Adrenal gland (tissue), 12 donors: ENCODE results near the gene MYCBP2. TPM values are rescaled to one million over a fixed set of nuclear protein-coding genes. Genes with fewer than 3 reads are reported as not detected.
"Not testable (repeated sequence)": the region's sequence is repeated elsewhere in the genome, so short reads cannot be mapped to it uniquely, and the experiment has no call there.

Source experiments
- DNase-seq, 7 donors: peaks; one replicate each; pipeline ENCODE4 v3.0.0-alpha.2; 2019 to 2020
- H3K27ac ChIP-seq, 5 donors: fragments of 200-600 bp; sonication (generic) in 4 of 5; 1 replicate in 3 of 5; 2 replicates in 2 of 5; pipeline versions ENCODE4 v1.5.1 to v1.8.0; 2016 to 2020; ENCODE audit warnings: mild to moderate bottlenecking in 1 of 5
- H3K27me3 ChIP-seq: fragments of 200-600 bp; 2 replicates; pipeline ENCODE4 v1.8.0; 2021
- H3K36me3 ChIP-seq, 2 donors: fragments of 200-600 bp; replicated peaks in 1 of 2; 1 replicate in 1 of 2; 2 replicates in 1 of 2; pipeline versions ENCODE4 v1.5.1 to v1.8.0; 2018 to 2022
- H3K4me1 ChIP-seq, 2 donors: fragments of 200-600 bp; replicated peaks in 1 of 2; 1 replicate in 1 of 2; 2 replicates in 1 of 2; pipeline versions ENCODE4 v1.5.1 to v1.8.0; 2018 to 2021
- H3K4me3 ChIP-seq, 4 donors: fragments of 200-600 bp; sonication (generic) in 3 of 4; one replicate each; pipeline ENCODE4 v1.5.1; 2016 to 2018
- H3K9me3 ChIP-seq, 3 donors: fragments of 200-600 bp; sonication (generic) in 1 of 3; replicated peaks in 1 of 3; 1 replicate in 2 of 3; 2 replicates in 1 of 3; pipeline versions ENCODE4 v1.5.1 to v1.8.0; 2016 to 2021
- POLR2A ChIP-seq, 2 donors: fragments of 450-650 bp; IDR thresholded peaks; one replicate each; pipeline ENCODE4 v1.6.1; 2017; ENCODE audit warnings: antibody characterized with exemption in 2 of 2, mild to moderate bottlenecking in 2 of 2, moderate library complexity in 1 of 2
- WGBS, 4 donors: extraction: QIAGEN DNeasy Blood & Tissue Kit in 2 of 4; methylation state at CpG; one replicate each; pipeline versions ENCODE4 v1.1.5 to v1.1.7; 2013 to 2017; 5-methylcytosine and 5-hydroxymethylcytosine counted together
- intact Hi-C, 2 donors: fragments of 100-400 bp; cut with DNase I; formaldehyde crosslinking; loops; one replicate each; pipeline versions ENCODE4 v1.14.1 to v1.15.0; 2022 to 2023
- polyA plus RNA-seq, 3 donors: library from polyadenylated mRNA; stranded (reverse); fragments of 200-250 nt in 2 of 3; fragments of 350-450 nt in 1 of 3; fragmentation: Illumina TruSeq in 1 of 3; extraction: RNeasy Lipid Tissue Mini Kit (QIAGEN cat#74804) in 1 of 3; gene quantifications; one replicate each; pipeline ENCODE4 v1.2.3, GENCODE V29; 2013 to 2014
- total RNA-seq, 9 donors: library from RNA; depleted of rRNA in 4 of 9; stranded (reverse); fragments of >200 nt in 4 of 9; fragments of 120-200 nt in 1 of 9; fragmentation: NEBNext Ultra II Directional in 1 of 9; extraction: Animal tissue kit (Norgen Biotek cat#: 25700) in 1 of 9; gene quantifications; one replicate each; pipeline versions ENCODE4 v1.1.0 to v1.2.4, GENCODE V29; 2013 to 2023
- TF ChIP-seq, protein P1 (sequence below), 6 experiments: fragments of 450-650 bp in 4 of 6; fragments of 200-600 bp in 2 of 6; sonication (generic) in 1 of 6; IDR thresholded peaks; 1 replicate in 5 of 6; 2 replicates in 1 of 6; pipeline versions ENCODE4 v1.5.1 to v1.8.0; 2016 to 2021; ENCODE audit warnings: antibody characterized with exemption in 6 of 6, mild to moderate bottlenecking in 2 of 6, moderate library complexity in 1 of 6
- donor health status: healthy with polysubstance abuse.
- donor health status: Bipolar disorder and iron deficiency.
- donor health status: DM: yes; HTN: yes; CAD: no.
- donor health status: DM: no; HTN: no; CAD: no.
- donor health status: DM: no; HTN: no; CAD: no.
- donor health status: DM: yes; HTN: yes; CAD: no.

MYCBP2 gene
- total and polyA plus RNA-seq, 12 donors: 28.7 to 126 (median 68.8) TPM

DNA sequence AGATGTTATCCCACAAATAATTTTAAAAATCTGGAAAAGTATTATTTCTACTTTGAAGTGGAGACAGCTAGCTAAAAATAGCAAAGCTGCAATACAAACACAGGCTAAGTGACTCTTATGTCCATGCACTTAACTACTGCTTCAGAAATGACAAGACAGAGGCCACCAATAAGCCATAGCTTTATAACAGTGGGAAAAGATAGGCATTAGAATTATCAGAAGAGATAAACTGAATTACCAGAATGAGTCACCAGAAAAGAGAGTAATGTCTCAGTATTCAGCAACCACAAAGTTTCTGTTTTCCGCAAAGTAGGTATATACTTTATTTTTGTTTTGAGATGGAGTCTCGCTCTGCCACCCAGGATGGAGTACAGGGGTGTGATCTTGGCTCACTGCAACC lies 317.9 kb downstream of the MYCBP2 start:
- TF ChIP-seq POLR2A (IDR thresholded peaks at IDR 0.05): no peak
- no peaks in the 10 kb centered on the region for H3K9me3 ChIP-seq
- peaks cover 0 to 8% of the 10 kb centered on the region in 2 donors for H3K4me1 ChIP-seq
- WGBS, 4 donors: 87 to 100% (median 99%) methylated on average over 2 of the region's 2 CpGs
- no peak overlapping the region for H3K27ac ChIP-seq
- intact Hi-C loops: no loop called here
- no peak for DNase-seq
- peaks cover 0 to 46% of the 10 kb centered on the region in 2 donors for H3K36me3 ChIP-seq
- H3K27me3 ChIP-seq: no peaks in the 10 kb centered on the region
- no peak overlapping the region for H3K4me3 ChIP-seq

DNA sequence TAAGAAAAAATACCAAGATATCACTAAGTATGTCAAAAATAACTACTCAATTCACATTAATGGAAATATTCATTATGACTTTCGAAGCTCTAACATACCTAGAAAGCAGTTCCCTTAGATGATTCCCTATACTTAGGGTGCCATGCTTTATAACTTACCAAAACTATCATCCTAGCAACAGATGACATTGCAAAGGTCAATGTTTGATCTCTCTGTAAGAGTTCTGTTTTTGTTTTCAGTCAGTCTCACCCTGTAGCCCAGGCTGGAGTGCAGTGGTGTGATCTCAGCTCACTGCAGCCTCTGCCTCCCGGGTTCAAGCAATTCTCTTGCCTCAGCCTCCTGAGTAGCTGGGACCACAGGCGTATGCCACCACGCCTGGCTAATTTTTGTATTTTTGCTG lies 318.6 kb downstream of the MYCBP2 start:
- intact Hi-C loops, H3K27me3 ChIP-seq, H3K9me3 ChIP-seq, H3K4me3 ChIP-seq, H3K4me1 ChIP-seq, H3K27ac ChIP-seq, DNase-seq: not testable (repeated sequence)
- H3K36me3 ChIP-seq: peaks cover 0 to 39% of the 10 kb centered on the region in 2 donors
- 96 to 100% (median 97%) methylated on average over 4 of the region's 4 CpGs for WGBS, 4 donors

DNA sequence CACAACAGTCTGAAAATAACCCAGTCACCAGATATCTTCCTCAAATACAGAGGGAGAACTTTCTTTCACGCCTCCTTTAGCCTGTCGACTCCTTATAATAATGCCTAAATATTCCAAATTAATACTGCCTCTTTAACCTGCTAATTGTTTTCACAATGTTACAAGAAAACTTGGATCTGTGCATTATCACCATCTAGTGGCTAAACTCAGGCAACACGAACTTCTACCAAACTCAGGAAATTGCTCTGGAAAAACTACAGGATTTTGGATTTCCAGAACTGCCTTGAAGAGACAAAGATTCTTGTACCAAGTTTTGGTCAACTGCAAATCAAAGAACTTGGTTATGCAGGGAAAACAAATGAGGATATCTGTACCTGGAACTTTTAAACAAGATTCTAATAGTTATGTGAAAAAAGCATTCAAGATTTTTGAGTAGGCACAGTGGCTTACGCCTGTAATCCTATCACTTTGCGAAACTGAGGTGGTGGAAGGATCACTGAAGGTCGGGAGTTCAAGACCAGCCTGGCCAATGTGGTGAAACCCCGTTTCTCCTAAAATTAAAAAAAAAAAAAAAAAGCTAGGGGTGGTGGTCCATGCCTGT lies 324.2 kb downstream of the MYCBP2 start:
- DNase-seq: no peak
- Histone ChIP-seq H3K9me3 (no peaks in the 10 kb centered on the region), H3K27ac (no peak overlapping the region), H3K27me3 (no peaks in the 10 kb centered on the region), H3K4me1 (peaks cover 9 to 14% of the 10 kb centered on the region in 2 donors), H3K4me3 (no peak overlapping the region), H3K36me3 (peaks cover 0 to 18% of the 10 kb centered on the region in 2 donors)
- intact Hi-C loops: no loop called here
- 60 to 69% (median 63%) methylated on average over 7 of the region's 7 CpGs for WGBS, 4 donors
- TF ChIP-seq, protein P1, sequence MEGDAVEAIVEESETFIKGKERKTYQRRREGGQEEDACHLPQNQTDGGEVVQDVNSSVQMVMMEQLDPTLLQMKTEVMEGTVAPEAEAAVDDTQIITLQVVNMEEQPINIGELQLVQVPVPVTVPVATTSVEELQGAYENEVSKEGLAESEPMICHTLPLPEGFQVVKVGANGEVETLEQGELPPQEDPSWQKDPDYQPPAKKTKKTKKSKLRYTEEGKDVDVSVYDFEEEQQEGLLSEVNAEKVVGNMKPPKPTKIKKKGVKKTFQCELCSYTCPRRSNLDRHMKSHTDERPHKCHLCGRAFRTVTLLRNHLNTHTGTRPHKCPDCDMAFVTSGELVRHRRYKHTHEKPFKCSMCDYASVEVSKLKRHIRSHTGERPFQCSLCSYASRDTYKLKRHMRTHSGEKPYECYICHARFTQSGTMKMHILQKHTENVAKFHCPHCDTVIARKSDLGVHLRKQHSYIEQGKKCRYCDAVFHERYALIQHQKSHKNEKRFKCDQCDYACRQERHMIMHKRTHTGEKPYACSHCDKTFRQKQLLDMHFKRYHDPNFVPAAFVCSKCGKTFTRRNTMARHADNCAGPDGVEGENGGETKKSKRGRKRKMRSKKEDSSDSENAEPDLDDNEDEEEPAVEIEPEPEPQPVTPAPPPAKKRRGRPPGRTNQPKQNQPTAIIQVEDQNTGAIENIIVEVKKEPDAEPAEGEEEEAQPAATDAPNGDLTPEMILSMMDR (IDR thresholded peaks at IDR 0.05): peak; percentile 28 to 62 (median 49)
- TF ChIP-seq POLR2A (IDR thresholded peaks at IDR 0.05): no peak

DNA sequence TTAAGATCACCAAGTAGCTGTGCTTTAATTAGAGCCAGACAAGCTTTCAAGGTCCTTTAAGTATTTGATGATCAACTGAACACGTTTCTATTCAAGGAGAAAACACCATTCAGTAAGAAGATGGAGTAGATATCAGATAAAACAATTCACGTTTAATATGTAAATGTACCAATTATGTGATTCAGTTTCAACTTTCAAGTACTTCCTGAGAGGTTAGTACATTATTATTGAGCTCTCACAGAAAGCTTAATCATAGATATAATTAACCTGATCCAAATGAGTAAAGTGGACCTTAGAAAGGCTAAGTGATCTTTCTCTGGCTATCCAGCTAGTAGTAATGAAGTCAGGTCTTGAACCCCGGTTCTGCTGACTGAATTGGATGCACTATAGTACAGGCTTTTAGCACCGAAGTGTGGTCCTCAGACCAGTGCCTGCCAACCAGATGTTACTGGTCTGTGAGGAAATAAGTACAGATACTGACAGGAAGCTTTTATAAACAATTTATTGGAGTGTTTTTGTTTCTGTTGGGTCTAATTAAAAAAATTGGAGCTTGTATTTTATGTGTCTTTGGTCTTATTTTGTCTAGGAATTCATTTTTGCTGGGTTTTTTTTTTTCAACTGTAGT lies 324.8 kb downstream of the MYCBP2 start:
- intact Hi-C loops: no loop called here
- WGBS, 4 donors: 43 to 51% (median 47%) methylated on average over 4 of the region's 4 CpGs
- Histone ChIP-seq H3K4me1 (peaks cover 9 to 14% of the 10 kb centered on the region in 2 donors), H3K9me3 (no peaks in the 10 kb centered on the region), H3K27me3 (no peaks in the 10 kb centered on the region), H3K36me3 (peaks cover 0 to 12% of the 10 kb centered on the region in 2 donors), H3K4me3 (no peak overlapping the region), H3K27ac (no peak overlapping the region)
- no peak for DNase-seq
- TF ChIP-seq, protein P1 (IDR thresholded peaks at IDR 0.05): no peak
- TF ChIP-seq POLR2A (IDR thresholded peaks at IDR 0.05): no peak

DNA sequence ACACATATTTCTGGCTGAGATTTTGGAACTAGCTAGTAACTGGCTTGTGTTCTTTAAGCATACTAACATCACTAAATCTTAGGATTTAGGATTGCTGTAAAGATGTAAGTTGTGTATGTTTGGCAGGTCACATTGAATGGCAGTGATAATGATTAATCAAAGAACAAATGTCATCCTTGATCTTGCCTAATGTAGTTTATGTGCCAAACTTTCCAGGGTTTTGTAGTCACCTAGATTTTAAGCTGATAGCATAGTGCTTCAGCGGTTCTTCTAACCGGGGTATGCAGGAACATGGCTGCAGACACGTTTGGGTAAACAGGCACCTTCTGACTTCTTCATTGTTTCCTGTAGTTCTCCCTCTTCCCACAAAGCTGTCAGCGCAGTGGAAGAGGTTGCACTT lies 325.4 kb downstream of the MYCBP2 start:
- no peak for DNase-seq
- Histone ChIP-seq H3K4me1 (peaks cover 9 to 14% of the 10 kb centered on the region in 2 donors), H3K27ac (no peak overlapping the region), H3K27me3 (no peaks in the 10 kb centered on the region), H3K4me3 (no peak overlapping the region), H3K36me3 (peaks cover 0 to 11% of the 10 kb centered on the region in 2 donors), H3K9me3 (no peaks in the 10 kb centered on the region)
- intact Hi-C loops: no loop called here
- TF ChIP-seq, protein P1 (IDR thresholded peaks at IDR 0.05): no peak
- no peak for TF ChIP-seq POLR2A (IDR thresholded peaks at IDR 0.05)
- WGBS, 4 donors: 44 to 64% (median 58%) methylated on average over 4 of the region's 4 CpGs
